ENCODE data around the gene OSBPL1A. TPM values are rescaled to one million over a fixed set of nuclear protein-coding genes. Genes with fewer than 3 reads are reported as not detected.

The OSBPL1A gene
- total RNA-seq, 4 donors from 2014 or later, result 10.0 to 30.9 (median 15.1) TPM

DNA sequence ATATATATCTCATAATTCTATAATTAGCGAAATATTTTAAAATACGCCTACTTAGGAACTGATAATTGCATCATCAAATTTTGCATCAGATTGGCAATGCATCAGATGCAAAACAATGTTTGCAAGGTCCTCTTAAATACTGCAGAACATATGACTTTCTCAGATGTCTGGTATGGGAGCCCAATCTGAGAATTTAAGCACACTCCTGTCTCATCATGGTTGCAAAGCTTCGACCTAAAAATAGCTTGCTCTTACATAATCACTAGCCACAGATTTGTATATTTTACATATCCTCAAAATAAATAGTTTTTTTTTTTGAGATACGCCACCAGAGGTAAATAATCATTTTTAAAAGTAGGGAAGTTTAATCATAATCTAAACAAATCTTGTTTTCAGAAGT is 135.5 kb downstream of the OSBPL1A start:
- no peaks in the 10 kb centered on the region for H3K27me3 ChIP-seq
- no peak overlapping the region for H3K4me3 ChIP-seq
- H3K4me1 ChIP-seq, result peaks cover 0 to 18% (median 0%) of the 10 kb centered on the region in 3 donors
- TF ChIP-seq, protein P1, sequence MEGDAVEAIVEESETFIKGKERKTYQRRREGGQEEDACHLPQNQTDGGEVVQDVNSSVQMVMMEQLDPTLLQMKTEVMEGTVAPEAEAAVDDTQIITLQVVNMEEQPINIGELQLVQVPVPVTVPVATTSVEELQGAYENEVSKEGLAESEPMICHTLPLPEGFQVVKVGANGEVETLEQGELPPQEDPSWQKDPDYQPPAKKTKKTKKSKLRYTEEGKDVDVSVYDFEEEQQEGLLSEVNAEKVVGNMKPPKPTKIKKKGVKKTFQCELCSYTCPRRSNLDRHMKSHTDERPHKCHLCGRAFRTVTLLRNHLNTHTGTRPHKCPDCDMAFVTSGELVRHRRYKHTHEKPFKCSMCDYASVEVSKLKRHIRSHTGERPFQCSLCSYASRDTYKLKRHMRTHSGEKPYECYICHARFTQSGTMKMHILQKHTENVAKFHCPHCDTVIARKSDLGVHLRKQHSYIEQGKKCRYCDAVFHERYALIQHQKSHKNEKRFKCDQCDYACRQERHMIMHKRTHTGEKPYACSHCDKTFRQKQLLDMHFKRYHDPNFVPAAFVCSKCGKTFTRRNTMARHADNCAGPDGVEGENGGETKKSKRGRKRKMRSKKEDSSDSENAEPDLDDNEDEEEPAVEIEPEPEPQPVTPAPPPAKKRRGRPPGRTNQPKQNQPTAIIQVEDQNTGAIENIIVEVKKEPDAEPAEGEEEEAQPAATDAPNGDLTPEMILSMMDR (IDR thresholded peaks at IDR 0.05), result no peak
- TF ChIP-seq POLR2A (IDR thresholded peaks at IDR 0.05), result no peak
- H3K27ac ChIP-seq, result no peak overlapping the region
- WGBS, 2 donors, result 56 to 79% methylated on average over 4 of the region's 4 CpGs
- intact Hi-C loops (cut with DNase I), result no loop called here
- no peaks in the 10 kb centered on the region for H3K36me3 ChIP-seq
- H3K9me3 ChIP-seq, result no peaks in the 10 kb centered on the region
- no peak for DNase-seq

DNA sequence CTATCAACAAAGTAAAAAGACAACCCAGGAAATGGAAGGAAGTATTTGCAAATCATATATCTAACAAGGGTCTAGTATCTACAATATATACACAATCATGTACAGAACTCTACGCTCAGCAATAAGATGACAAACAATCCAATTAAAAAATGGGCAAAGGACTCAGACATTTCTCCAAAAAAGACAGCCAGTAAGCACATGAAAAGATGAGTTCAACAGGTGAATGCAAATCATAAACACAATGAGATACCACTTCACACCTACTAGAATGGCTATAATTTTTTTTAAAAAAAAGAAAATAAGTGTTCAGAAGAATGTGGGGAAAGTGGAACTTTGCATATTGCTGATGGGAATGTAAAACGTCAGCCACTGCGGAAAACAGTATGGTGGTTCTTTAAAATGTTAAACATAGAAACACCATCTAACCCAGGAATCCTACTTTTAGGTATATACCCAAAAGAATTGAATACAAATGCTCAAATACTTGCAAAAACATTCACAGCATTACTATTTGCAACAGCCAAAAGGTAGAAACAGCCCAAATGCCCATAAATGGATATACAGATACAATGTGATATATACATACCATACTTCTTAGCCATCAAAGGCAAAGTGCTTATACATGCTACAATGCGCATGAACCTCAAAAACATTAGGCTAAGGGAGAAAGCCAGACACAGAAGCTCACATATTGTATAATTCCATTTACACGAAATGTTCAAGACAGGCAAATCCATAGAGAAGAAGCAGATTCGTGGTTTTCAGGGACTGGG is 137.6 kb downstream of the OSBPL1A start:
- no peak for DNase-seq
- Histone ChIP-seq H3K4me1 (peaks cover 0 to 18% (median 0%) of the 10 kb centered on the region in 3 donors), H3K4me3 (no peak overlapping the region), H3K27me3 (no peaks in the 10 kb centered on the region), H3K9me3 (no peaks in the 10 kb centered on the region), H3K27ac (no peak overlapping the region), H3K36me3 (no peaks in the 10 kb centered on the region)
- intact Hi-C loops (cut with DNase I), result no loop called here
- TF ChIP-seq, protein P1 (IDR thresholded peaks at IDR 0.05), result no peak
- no peak for TF ChIP-seq POLR2A (IDR thresholded peaks at IDR 0.05)
- 86 to 87% methylated on average over 6 of the region's 6 CpGs for WGBS, 2 donors

DNA sequence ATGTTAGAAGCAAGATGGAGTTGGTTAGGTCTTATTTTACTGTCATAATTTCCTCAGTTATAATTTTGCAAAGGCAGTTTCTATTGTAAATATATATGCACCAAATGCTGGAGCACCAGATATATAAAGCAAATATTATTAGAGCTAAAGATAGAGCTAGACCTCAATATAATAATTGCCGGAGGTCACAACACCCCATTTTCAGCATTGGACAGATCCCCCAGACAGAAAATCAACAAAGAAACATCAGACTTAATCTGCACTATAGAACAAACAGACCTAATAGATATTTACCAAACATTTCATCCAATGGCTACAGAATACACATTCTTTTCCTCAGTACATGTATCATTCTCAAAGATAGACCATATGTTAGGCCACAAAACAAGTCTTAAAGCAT is 143.6 kb downstream of the OSBPL1A start:
- Histone ChIP-seq H3K27me3 (no peaks in the 10 kb centered on the region), H3K36me3 (no peaks in the 10 kb centered on the region), H3K9me3 (no peaks in the 10 kb centered on the region), H3K4me1 (no peaks in the 10 kb centered on the region), H3K27ac (no peak overlapping the region), H3K4me3 (no peak overlapping the region)
- WGBS, 2 donors, result 86 to 100% methylated on average over 1 of the region's 1 CpG
- intact Hi-C loops (cut with DNase I), result no loop called here
- no peak for DNase-seq
- TF ChIP-seq, protein P1 (IDR thresholded peaks at IDR 0.05), result no peak
- no peak for TF ChIP-seq POLR2A (IDR thresholded peaks at IDR 0.05)

DNA sequence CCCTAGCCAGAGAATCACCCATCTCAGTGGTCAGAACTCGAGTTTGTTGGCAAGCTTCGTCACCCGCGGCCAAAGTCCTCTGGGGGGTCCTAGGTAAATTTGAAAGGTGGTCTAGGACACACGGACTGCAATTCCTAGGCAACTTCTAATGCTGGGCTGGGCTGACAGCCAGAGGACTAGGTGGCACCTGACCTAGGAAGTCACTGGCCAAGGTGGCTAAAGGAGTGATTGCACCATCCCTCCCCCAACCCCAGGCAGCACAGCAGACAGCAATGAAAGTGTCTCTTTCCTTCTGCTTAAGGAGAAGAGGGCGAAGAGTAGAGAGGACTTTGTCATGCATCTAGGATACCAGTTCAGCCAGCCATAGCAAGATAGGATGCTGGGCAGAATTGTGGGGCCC is 147.9 kb downstream of the OSBPL1A start:
- no peak for TF ChIP-seq POLR2A (IDR thresholded peaks at IDR 0.05)
- TF ChIP-seq, protein P1 (IDR thresholded peaks at IDR 0.05), result no peak
- Histone ChIP-seq H3K4me1 (no peaks in the 10 kb centered on the region), H3K4me3 (no peak overlapping the region), H3K36me3 (no peaks in the 10 kb centered on the region), H3K9me3 (no peaks in the 10 kb centered on the region), H3K27ac (no peak overlapping the region), H3K27me3 (no peaks in the 10 kb centered on the region)
- intact Hi-C loops (cut with DNase I), result no loop called here
- no peak for DNase-seq
- WGBS, 2 donors, result 80 to 92% methylated on average over 2 to 6 of the region's 6 CpGs

DNA sequence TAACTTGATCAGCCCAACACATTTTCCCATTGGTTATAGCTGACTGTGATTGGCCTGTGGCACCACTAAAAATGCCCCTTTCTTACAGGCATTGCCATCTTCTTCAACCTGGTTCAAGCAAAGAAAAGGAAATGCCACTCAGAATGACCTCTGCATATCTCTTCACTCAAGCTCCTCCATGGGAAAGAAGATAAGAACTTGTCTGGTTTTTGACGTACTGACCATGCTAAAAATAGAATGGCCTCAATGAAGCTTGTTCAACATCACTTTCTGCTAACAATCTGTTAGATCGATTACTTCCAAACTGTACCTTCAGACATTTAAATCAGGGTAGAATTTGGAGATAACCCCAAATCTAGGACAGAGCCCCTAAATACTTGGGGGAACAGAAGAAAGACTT is 149.3 kb downstream of the OSBPL1A start:
- Histone ChIP-seq H3K4me3 (no peak overlapping the region), H3K27me3 (no peaks in the 10 kb centered on the region), H3K36me3 (no peaks in the 10 kb centered on the region), H3K27ac (no peak overlapping the region), H3K9me3 (no peaks in the 10 kb centered on the region), H3K4me1 (no peaks in the 10 kb centered on the region)
- TF ChIP-seq, protein P1 (IDR thresholded peaks at IDR 0.05), result no peak
- TF ChIP-seq POLR2A (IDR thresholded peaks at IDR 0.05), result no peak
- intact Hi-C loops (cut with DNase I), result no loop called here
- DNase-seq, result no peak
- 68 to 88% methylated on average over 2 of the region's 2 CpGs for WGBS, 2 donors

All from esophagus squamous epithelium (tissue), 5 donors.